Natural killer cell treated with Interleukin-12 subunit alpha and Interleukin-12 subunit beta and Interleukin-15 and Interleukin-18, amount 100 ng/mL, for 72 hours (primary cell): Measurements from ENCODE around the gene TMEM182. TPM values are rescaled to one million over a fixed set of nuclear protein-coding genes. Genes with fewer than 3 reads are reported as not detected.
A peak's percentile ranks its signal among the peaks of the same experiment; 100 is the strongest.

Experiments used
- ATAC-seq, 2 donors: fragments of 150-1000 bp; cut with Tn5 transposase in 1 of 2; sonication (Bioruptor Pico), chemical (Tn5 transposase) in 1 of 2; 2 replicates each; pipeline ENCODE4 v1.10.0; 2021
- DNase-seq: peaks from one replicate; pipeline ENCODE4 v3.0.0; 2022; ENCODE audit warnings: low spot score
- H3K27ac Mint-ChIP-seq, 2 donors: 1 replicate in 1 of 2; 2 replicates in 1 of 2; pipeline ENCODE4 v1.8.0; 2022; ENCODE audit warnings: mixed read lengths in 2 of 2, mild to moderate bottlenecking in 1 of 2, moderate library complexity in 1 of 2
- H3K27me3 Mint-ChIP-seq, 2 donors: 1 replicate in 1 of 2; 2 replicates in 1 of 2; pipeline ENCODE4 v1.8.0; 2022; ENCODE audit warnings: mixed read lengths in 2 of 2
- H3K36me3 Mint-ChIP-seq: one replicate; pipeline ENCODE4 v1.8.0; 2022; ENCODE audit warnings: mixed read lengths
- H3K4me1 Mint-ChIP-seq, 2 donors: 1 replicate in 1 of 2; 2 replicates in 1 of 2; pipeline ENCODE4 v1.8.0; 2022; ENCODE audit warnings: low read depth in 2 of 2, mixed read lengths in 2 of 2, mild to moderate bottlenecking in 1 of 2
- H3K4me3 Mint-ChIP-seq: one replicate; pipeline ENCODE4 v1.8.0; 2022; ENCODE audit warnings: mixed read lengths
- H3K9me3 Mint-ChIP-seq: 2 replicates; pipeline ENCODE4 v1.8.0; 2022; ENCODE audit warnings: mixed read lengths
- total RNA-seq, 2 donors: library from RNA; stranded (reverse); gene quantifications; one replicate each; pipeline ENCODE4 v1.2.3, GENCODE V29; 2022

TMEM182 gene
- total RNA-seq, 2 donors from 2014 or later = 3.6 to 4.8 TPM

- H3K4me3 Mint-ChIP-seq = no peak overlapping the region
- ATAC-seq (no peak), DNase-seq (no peak)
- H3K27ac Mint-ChIP-seq = no peak overlapping the region
- no peaks in the 10 kb centered on the region for H3K27me3 Mint-ChIP-seq
- peaks cover 3 to 5% of the 10 kb centered on the region in 2 donors for H3K4me1 Mint-ChIP-seq
- peaks cover 13% of the 10 kb centered on the region for H3K9me3 Mint-ChIP-seq
- peaks cover 50% of the 10 kb centered on the region for H3K36me3 Mint-ChIP-seq
These were observed 36.4 kb downstream of the TMEM182 start for GRCh38 chr2:102798181-102798580.

- H3K4me1 Mint-ChIP-seq = peaks cover 4 to 7% of the 10 kb centered on the region in 2 donors
- DNase-seq (no peak), ATAC-seq (no peak)
- H3K4me3 Mint-ChIP-seq = no peak overlapping the region
- peaks cover 13% of the 10 kb centered on the region for H3K9me3 Mint-ChIP-seq
- no peak overlapping the region for H3K27ac Mint-ChIP-seq
- H3K36me3 Mint-ChIP-seq = peaks cover 46% of the 10 kb centered on the region
- H3K27me3 Mint-ChIP-seq = no peaks in the 10 kb centered on the region
These were observed 39.4 kb downstream of the TMEM182 start for GRCh38 chr2:102801098-102801718.

- DNase-seq (no peak), ATAC-seq (peak in 1 of 2 donors; percentile 13)
- H3K27ac Mint-ChIP-seq = no peak overlapping the region
- H3K4me3 Mint-ChIP-seq = no peak overlapping the region
- H3K27me3 Mint-ChIP-seq = no peaks in the 10 kb centered on the region
- peaks cover 13% of the 10 kb centered on the region for H3K9me3 Mint-ChIP-seq
- H3K4me1 Mint-ChIP-seq = peaks cover 4 to 7% of the 10 kb centered on the region in 2 donors
- H3K36me3 Mint-ChIP-seq = peaks cover 46% of the 10 kb centered on the region
These were observed 40.2 kb downstream of the TMEM182 start for GRCh38 chr2:102801858-102802699.

GRCh38 chr2:102803041-102803896, 41.4 kb downstream of the TMEM182 start:
- H3K9me3 Mint-ChIP-seq = peaks cover 13% of the 10 kb centered on the region
- no peak for DNase-seq
- no peak for ATAC-seq
- no peak overlapping the region for H3K27ac Mint-ChIP-seq
- H3K27me3 Mint-ChIP-seq = no peaks in the 10 kb centered on the region
- H3K4me3 Mint-ChIP-seq = no peak overlapping the region
- peaks cover 39% of the 10 kb centered on the region for H3K36me3 Mint-ChIP-seq
- peaks cover 4 to 7% of the 10 kb centered on the region in 2 donors for H3K4me1 Mint-ChIP-seq

GRCh38 chr2:102803897-102804217, 42.0 kb downstream of the TMEM182 start:
- Mint-ChIP-seq H3K4me1 (peaks cover 4 to 7% of the 10 kb centered on the region in 2 donors), H3K9me3 (peaks cover 13% of the 10 kb centered on the region), H3K4me3 (no peak overlapping the region), H3K36me3 (peaks cover 38% of the 10 kb centered on the region), H3K27ac (no peak overlapping the region), H3K27me3 (no peaks in the 10 kb centered on the region)
- DNase-seq = no peak
- no peak for ATAC-seq

- no peak for DNase-seq
- Mint-ChIP-seq H3K9me3 (peaks cover 4% of the 10 kb centered on the region), H3K36me3 (peaks cover 13% of the 10 kb centered on the region), H3K4me1 (peaks cover 4 to 7% of the 10 kb centered on the region in 2 donors), H3K4me3 (no peak overlapping the region), H3K27me3 (no peaks in the 10 kb centered on the region), H3K27ac (no peak overlapping the region)
- peak in 1 of 2 donors; percentile 59 for ATAC-seq
These were observed 44.5 kb downstream of the TMEM182 start for GRCh38 chr2:102806250-102806837.

GRCh38 chr2:102809291-102810189, 47.7 kb downstream of the TMEM182 start:
- H3K9me3 Mint-ChIP-seq = no peaks in the 10 kb centered on the region
- no peaks in the 10 kb centered on the region for H3K27me3 Mint-ChIP-seq
- DNase-seq (no peak), ATAC-seq (no peak)
- H3K4me1 Mint-ChIP-seq = no peaks in the 10 kb centered on the region
- H3K27ac Mint-ChIP-seq = no peak overlapping the region
- H3K4me3 Mint-ChIP-seq = no peak overlapping the region
- H3K36me3 Mint-ChIP-seq = no peaks in the 10 kb centered on the region

GRCh38 chr2:102815285-102815684, 53.5 kb downstream of the TMEM182 start:
- Mint-ChIP-seq H3K9me3 (no peaks in the 10 kb centered on the region), H3K27me3 (no peaks in the 10 kb centered on the region), H3K4me1 (no peaks in the 10 kb centered on the region), H3K36me3 (no peaks in the 10 kb centered on the region), H3K4me3 (no peak overlapping the region), H3K27ac (no peak overlapping the region)
- ATAC-seq = no peak
- no peak for DNase-seq

- H3K9me3 Mint-ChIP-seq = no peaks in the 10 kb centered on the region
These were observed 65.1 kb downstream of the TMEM182 start for GRCh38 chr2:102826904-102827303.

GRCh38 chr2:102832789-102833188, 71.0 kb downstream of the TMEM182 start:
- no peaks in the 10 kb centered on the region for H3K9me3 Mint-ChIP-seq
- no peaks in the 10 kb centered on the region for H3K4me1 Mint-ChIP-seq
- ATAC-seq (no peak), DNase-seq (no peak)
- no peaks in the 10 kb centered on the region for H3K27me3 Mint-ChIP-seq
- H3K36me3 Mint-ChIP-seq = no peaks in the 10 kb centered on the region
- H3K4me3 Mint-ChIP-seq = no peak overlapping the region
- no peak overlapping the region for H3K27ac Mint-ChIP-seq

More at GRCh38 chr2:102826904-102827303, 65.1 kb downstream of the TMEM182 start:
- H3K27me3 Mint-ChIP-seq = peaks cover 0 to 2% of the 10 kb centered on the region in 2 donors
- DNase-seq (no peak), ATAC-seq (no peak)
- H3K36me3 Mint-ChIP-seq = no peaks in the 10 kb centered on the region
- no peaks in the 10 kb centered on the region for H3K4me1 Mint-ChIP-seq
- no peak overlapping the region for H3K4me3 Mint-ChIP-seq
- H3K27ac Mint-ChIP-seq = no peak overlapping the region

- Mint-ChIP-seq H3K27me3 (no peaks in the 10 kb centered on the region), H3K4me1 (no peaks in the 10 kb centered on the region), H3K9me3 (no peaks in the 10 kb centered on the region), H3K27ac (no peak overlapping the region), H3K36me3 (no peaks in the 10 kb centered on the region), H3K4me3 (no peak overlapping the region)
- no peak for DNase-seq
- no peak for ATAC-seq
These were observed 72.9 kb downstream of the TMEM182 start for GRCh38 chr2:102834523-102835273.

GRCh38 chr2:102837626-102838198, 75.9 kb downstream of the TMEM182 start:
- Mint-ChIP-seq H3K4me3 (no peak overlapping the region), H3K9me3 (no peaks in the 10 kb centered on the region), H3K27ac (no peak overlapping the region), H3K4me1 (no peaks in the 10 kb centered on the region), H3K27me3 (no peaks in the 10 kb centered on the region), H3K36me3 (no peaks in the 10 kb centered on the region)
- ATAC-seq (no peak), DNase-seq (no peak)
